GM12874 (cell line): Measurements from ENCODE around the gene MKLN1.

Source experiments
- TF ChIP-seq, protein P1 (sequence below): IDR thresholded peaks from 2 replicates; pipeline ENCODE4 v1.5.1; 2011; ENCODE audit warnings: low read depth, mild to moderate bottlenecking, control low read depth, low read length, moderate library complexity; ENCODE audit not compliant: insufficient read depth

Gene MKLN1

DNA sequence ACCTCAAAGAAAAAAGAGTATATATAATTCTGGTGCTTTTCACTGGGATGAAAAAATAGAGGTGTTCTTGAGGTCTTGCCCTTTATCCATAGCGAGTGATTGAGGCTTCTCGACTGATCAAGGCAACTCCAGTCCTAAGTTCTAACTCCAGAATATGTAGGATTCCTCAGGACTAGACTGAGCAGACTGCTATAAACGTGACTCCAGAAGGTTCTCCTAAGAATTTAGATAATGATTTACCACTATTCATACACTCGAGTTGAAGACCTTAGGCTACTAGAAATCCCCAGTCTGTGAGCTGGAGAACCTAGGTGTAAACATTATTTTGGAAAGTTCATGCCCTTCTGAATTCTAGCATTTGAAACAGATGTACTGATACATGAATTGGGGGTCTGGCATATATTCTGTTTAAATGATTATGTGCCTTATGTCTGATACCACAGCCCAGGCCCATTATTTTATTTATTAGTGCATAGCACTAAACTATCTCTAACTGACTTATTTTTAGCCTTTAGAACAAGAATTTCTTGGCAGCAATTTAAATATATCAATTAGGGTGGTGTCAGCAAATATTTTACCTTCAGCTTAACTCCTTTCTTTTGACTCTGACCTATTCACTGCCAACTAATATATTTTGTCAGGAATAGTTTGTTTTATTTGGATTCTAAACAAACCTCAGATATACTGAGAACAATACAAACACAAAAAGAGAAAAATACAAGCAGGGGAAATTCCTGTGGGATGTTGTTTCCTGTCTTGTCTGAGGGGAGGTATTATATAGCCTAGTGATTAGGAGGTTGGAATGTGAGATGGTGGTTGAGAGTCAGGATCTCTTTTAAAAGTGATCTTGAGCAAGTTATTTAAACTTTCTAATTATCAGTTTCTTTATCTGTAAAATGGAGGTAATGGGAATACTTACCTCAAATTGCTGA is 153.0 kb downstream of the MKLN1 start:
- TF ChIP-seq, protein P1, sequence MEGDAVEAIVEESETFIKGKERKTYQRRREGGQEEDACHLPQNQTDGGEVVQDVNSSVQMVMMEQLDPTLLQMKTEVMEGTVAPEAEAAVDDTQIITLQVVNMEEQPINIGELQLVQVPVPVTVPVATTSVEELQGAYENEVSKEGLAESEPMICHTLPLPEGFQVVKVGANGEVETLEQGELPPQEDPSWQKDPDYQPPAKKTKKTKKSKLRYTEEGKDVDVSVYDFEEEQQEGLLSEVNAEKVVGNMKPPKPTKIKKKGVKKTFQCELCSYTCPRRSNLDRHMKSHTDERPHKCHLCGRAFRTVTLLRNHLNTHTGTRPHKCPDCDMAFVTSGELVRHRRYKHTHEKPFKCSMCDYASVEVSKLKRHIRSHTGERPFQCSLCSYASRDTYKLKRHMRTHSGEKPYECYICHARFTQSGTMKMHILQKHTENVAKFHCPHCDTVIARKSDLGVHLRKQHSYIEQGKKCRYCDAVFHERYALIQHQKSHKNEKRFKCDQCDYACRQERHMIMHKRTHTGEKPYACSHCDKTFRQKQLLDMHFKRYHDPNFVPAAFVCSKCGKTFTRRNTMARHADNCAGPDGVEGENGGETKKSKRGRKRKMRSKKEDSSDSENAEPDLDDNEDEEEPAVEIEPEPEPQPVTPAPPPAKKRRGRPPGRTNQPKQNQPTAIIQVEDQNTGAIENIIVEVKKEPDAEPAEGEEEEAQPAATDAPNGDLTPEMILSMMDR, result no peak

DNA sequence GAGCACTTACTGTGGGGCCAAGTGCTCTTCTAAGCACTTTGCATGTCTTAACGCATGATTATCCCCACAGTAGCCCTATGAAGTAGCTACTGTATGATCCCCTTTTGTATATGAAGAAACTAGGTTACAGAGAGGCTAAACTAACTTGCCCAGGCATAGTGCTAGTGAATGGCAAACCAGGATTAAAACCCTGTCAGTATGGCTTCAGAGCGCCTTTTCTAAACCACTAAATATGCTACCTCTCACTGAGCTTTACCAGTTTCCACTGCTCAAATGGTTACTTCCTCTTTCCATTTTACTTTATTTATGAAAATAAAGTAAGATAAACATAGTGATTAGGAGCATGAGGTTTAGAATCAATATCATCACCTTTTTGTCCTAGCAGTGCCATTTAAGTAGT is 155.1 kb downstream of the MKLN1 start:
- TF ChIP-seq, protein P1, result no peak

DNA sequence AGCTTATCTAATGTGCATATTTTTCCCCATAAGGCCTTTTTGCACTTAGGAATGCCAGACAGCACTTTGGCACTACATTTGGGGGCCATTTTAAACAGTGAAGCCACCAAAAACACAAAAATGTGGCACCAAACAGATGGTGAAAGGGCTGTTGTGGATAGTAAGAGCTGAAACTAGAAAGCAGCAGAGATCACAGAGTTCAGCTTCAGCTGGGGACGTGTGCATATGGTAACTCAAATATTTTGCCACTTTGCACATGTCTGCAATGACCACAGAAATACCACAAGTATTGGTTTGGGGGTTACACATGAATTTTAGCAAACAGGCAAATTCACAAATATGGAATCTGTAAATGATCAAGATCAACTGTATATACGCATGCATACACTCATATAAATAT is 155.9 kb downstream of the MKLN1 start:
- TF ChIP-seq, protein P1, result no peak

DNA sequence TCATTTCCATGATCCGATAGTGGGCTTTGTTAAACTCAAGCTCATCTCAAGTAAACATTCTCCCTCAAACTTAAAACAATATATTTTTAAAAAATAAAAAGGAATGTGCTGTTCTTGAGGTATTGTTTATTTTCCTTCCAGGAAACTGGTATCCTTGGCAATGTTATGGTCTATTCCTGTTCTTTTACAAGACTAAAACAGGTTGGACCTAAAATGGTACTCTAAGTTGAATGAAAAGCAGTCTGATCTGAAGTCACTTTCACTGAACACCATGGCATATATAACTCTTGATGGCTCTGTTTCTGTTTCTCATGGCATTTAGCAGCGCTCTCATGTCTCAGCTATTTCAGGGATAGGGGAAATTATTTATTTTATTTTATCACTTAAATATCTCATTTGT is 158.7 kb downstream of the MKLN1 start:
- TF ChIP-seq, protein P1, result no peak

DNA sequence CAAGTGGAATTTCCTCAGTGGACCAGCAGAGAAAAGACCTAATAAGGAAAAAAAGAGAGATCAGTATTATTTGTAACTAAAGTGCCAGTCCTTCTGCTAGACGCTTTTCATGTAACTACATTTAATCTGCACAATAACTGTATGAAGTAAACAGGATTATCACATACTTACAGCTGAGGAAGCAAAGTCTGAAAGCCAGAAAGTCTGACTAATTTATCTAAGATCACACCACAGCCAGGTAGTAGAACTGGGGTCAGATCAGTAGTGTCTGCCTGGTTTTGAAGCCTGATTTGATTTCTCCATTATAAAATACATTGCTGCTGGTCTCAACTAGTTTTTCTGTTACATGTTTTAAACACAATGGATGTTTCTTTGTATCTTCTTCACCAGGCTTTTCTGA is 159.5 kb downstream of the MKLN1 start:
- TF ChIP-seq, protein P1, result no peak

DNA sequence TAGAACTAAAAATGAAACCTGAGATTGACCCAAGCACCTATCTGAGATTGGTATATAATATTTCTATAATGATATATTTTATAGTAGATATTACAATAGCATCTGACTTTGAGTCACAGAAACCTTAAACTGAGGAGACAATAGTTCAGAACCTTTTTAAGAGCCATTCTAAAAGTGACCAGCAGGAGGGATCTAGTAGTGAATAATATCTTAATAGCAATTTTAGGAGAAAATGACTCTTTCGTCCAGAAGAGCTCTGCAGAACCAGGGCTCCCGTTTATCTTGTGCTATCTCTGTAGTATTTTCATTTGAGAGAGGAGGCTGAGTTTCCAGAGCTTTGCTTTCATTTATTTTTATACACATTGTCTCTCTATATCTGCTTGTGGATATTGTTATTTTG is 160.7 kb downstream of the MKLN1 start:
- TF ChIP-seq, protein P1, result no peak

DNA sequence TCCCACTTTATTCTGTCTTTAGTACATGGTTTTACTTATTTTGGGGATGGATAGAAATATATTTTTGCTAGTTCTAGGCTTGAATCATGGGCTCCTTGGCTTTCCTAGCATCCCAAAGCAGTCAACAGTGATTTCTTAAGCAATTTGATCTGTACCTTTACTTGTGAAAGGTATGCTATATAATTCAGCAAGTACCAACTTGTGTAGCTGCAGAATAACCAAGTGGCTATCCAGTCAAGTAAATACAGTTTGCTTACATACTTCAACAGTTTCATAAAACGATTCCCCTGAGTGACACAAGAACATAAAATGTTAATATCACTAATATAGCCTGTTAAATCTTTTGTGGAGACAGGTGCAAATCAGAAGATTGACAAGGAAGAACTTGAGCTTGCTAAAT is 161.5 kb downstream of the MKLN1 start:
- TF ChIP-seq, protein P1, result no peak
